H9 (cell line): ENCODE data around the gene IMMP2L. TPM values are rescaled to one million over a fixed set of nuclear protein-coding genes. Genes with fewer than 3 reads are reported as not detected.

ENCODE experiments used
- DNase-seq: peaks from one replicate; pipeline ENCODE4 v3.0.0-alpha.2; 2017
- H2AFZ ChIP-seq: one replicate; pipeline ENCODE4 v1.6.1; 2013; ENCODE audit warnings: mild to moderate bottlenecking, low read length, control low read depth, moderate library complexity
- H2AK5ac ChIP-seq: 2 replicates; pipeline ENCODE4 v1.6.1; 2013; ENCODE audit warnings: low read length, control low read depth, mixed read lengths; ENCODE audit not compliant: insufficient read length
- H2BK120ac ChIP-seq: one replicate; pipeline ENCODE4 v1.6.1; 2013; ENCODE audit warnings: low read depth, mild to moderate bottlenecking, low read length, control low read depth, inconsistent platforms; ENCODE audit not compliant: poor library complexity, severe bottlenecking
- H2BK12ac ChIP-seq: 2 replicates; pipeline ENCODE4 v1.6.1; 2013; ENCODE audit warnings: low read length, control low read depth, mixed read lengths, low read depth; ENCODE audit not compliant: insufficient read length
- H2BK15ac ChIP-seq: 2 replicates; pipeline ENCODE4 v1.6.1; 2013; ENCODE audit warnings: low read depth, low read length, control low read depth
- H2BK20ac ChIP-seq: one replicate; pipeline ENCODE4 v1.6.1; 2013; ENCODE audit warnings: low read depth, mild to moderate bottlenecking, low read length, control low read depth, inconsistent platforms; ENCODE audit not compliant: poor library complexity, severe bottlenecking
- H2BK5ac ChIP-seq: 2 replicates; pipeline ENCODE4 v1.6.1; 2013; ENCODE audit warnings: low read length, control low read depth, mixed read lengths; ENCODE audit not compliant: insufficient read length
- H3K14ac ChIP-seq: 2 replicates; pipeline ENCODE4 v1.6.1; 2013; ENCODE audit warnings: low read length, control low read depth; ENCODE audit not compliant: insufficient read depth
- H3K18ac ChIP-seq: 2 replicates; pipeline ENCODE4 v1.6.1; 2013; ENCODE audit warnings: low read depth, mild to moderate bottlenecking, mixed read lengths, low read length, control low read depth; ENCODE audit not compliant: insufficient read length
- H3K23ac ChIP-seq: 2 replicates; pipeline ENCODE4 v1.6.1; 2013; ENCODE audit warnings: low read length, control low read depth, mixed read lengths, low read depth; ENCODE audit not compliant: insufficient read length
- H3K23me2 ChIP-seq: 2 replicates; pipeline ENCODE4 v1.6.1; 2013; ENCODE audit warnings: low read depth, mild to moderate bottlenecking, mixed read lengths, low read length, control low read depth; ENCODE audit not compliant: insufficient read length, poor library complexity, severe bottlenecking
- H3K27ac ChIP-seq: 2 replicates; pipeline ENCODE4 v1.5.1; 2013; ENCODE audit warnings: low read length, control low read depth, mixed read lengths, low read depth; ENCODE audit not compliant: insufficient read length
- H3K27me3 ChIP-seq: 2 replicates; pipeline ENCODE4 v1.6.1; 2013; ENCODE audit warnings: low read length, control low read depth, inconsistent platforms; ENCODE audit not compliant: insufficient read depth
- H3K4ac ChIP-seq: 2 replicates; pipeline ENCODE4 v1.6.1; 2013; ENCODE audit warnings: low read depth, mild to moderate bottlenecking, control low read depth, inconsistent platforms, low read length, moderate library complexity
- H3K4me1 ChIP-seq: 2 replicates; pipeline ENCODE4 v1.6.1; 2013; ENCODE audit warnings: low read length, control low read depth, inconsistent platforms; ENCODE audit not compliant: insufficient read depth
- H3K4me2 ChIP-seq: 2 replicates; pipeline ENCODE4 v1.6.1; 2013; ENCODE audit warnings: low read length, control low read depth, mixed read lengths; ENCODE audit not compliant: insufficient read length, insufficient read depth
- H3K56ac ChIP-seq: 2 replicates; pipeline ENCODE4 v1.6.1; 2013; ENCODE audit warnings: low read depth, mild to moderate bottlenecking, mixed read lengths, low read length, control low read depth; ENCODE audit not compliant: insufficient read length
- H3K79me1 ChIP-seq: 2 replicates; pipeline ENCODE4 v1.6.1; 2013; ENCODE audit warnings: low read depth, mild to moderate bottlenecking, moderate library complexity, low read length, control low read depth, inconsistent platforms; ENCODE audit not compliant: insufficient read depth, poor library complexity, severe bottlenecking
- H3K79me2 ChIP-seq: 2 replicates; pipeline ENCODE4 v1.6.1; 2013; ENCODE audit warnings: low read length, control low read depth, inconsistent platforms; ENCODE audit not compliant: insufficient read depth
- H3K9ac ChIP-seq: 2 replicates; pipeline ENCODE4 v1.6.1; 2013; ENCODE audit warnings: low read length, control low read depth, mixed read lengths; ENCODE audit not compliant: insufficient read length; ENCODE audit errors: extremely low read depth
- H3K9me3 ChIP-seq: one replicate; pipeline ENCODE4 v1.6.1; 2013; ENCODE audit warnings: low read depth, low read length, inconsistent platforms; ENCODE audit not compliant: control insufficient read depth
- H3T11ph ChIP-seq: one replicate; pipeline ENCODE4 v1.6.1; 2013; ENCODE audit warnings: mild to moderate bottlenecking, low read length, control low read depth, inconsistent platforms
- H4K20me1 ChIP-seq: one replicate; pipeline ENCODE4 v1.6.1; 2013; ENCODE audit not compliant: control insufficient read depth, insufficient read length, insufficient read depth
- H4K5ac ChIP-seq: 2 replicates; pipeline ENCODE4 v1.6.1; 2013; ENCODE audit warnings: low read depth, mild to moderate bottlenecking, mixed read lengths, low read length, control low read depth; ENCODE audit not compliant: insufficient read length
- H4K8ac ChIP-seq: replicated peaks from 2 replicates; pipeline ENCODE4 v1.6.1; 2013; ENCODE audit warnings: low read length, control low read depth, mixed read lengths, low read depth; ENCODE audit not compliant: insufficient read length
- H4K91ac ChIP-seq: 2 replicates; pipeline ENCODE4 v1.6.1; 2013; ENCODE audit warnings: low read depth, mild to moderate bottlenecking, moderate library complexity, mixed read lengths, low read length, control low read depth; ENCODE audit not compliant: insufficient read length
- H3K27ac Mint-ChIP-seq, 3 experiments: 2 replicates in 2 of 3; 3 replicates in 1 of 3; pipeline ENCODE4 v1.8.0; 2020 to 2021; ENCODE audit warnings: mixed read lengths in 3 of 3, mild to moderate bottlenecking in 1 of 3, moderate library complexity in 1 of 3
- H3K27me3 Mint-ChIP-seq: 2 replicates; pipeline ENCODE4 v1.8.0; 2021; ENCODE audit warnings: low read depth, mild to moderate bottlenecking, moderate library complexity, mixed read lengths
- H3K36me3 Mint-ChIP-seq, 3 experiments: 2 replicates in 2 of 3; 3 replicates in 1 of 3; pipeline ENCODE4 v1.8.0; 2020 to 2021; ENCODE audit warnings: low read depth in 3 of 3, mixed read lengths in 3 of 3; ENCODE audit not compliant: insufficient read depth in 1 of 3
- H3K4me1 Mint-ChIP-seq, 2 experiments: 2 replicates each; pipeline ENCODE4 v1.8.0; 2020; ENCODE audit warnings: mixed read lengths in 2 of 2
- H3K4me3 Mint-ChIP-seq, 2 experiments: 2 replicates in 1 of 2; 3 replicates in 1 of 2; pipeline ENCODE4 v1.8.0; 2020 to 2021; ENCODE audit warnings: mild to moderate bottlenecking in 2 of 2, mixed read lengths in 2 of 2, moderate library complexity in 1 of 2
- H3K9me3 Mint-ChIP-seq, 2 experiments: 2 replicates in 1 of 2; 3 replicates in 1 of 2; pipeline ENCODE4 v1.8.0; 2020; ENCODE audit warnings: mild to moderate bottlenecking in 2 of 2, mixed read lengths in 2 of 2, moderate library complexity in 1 of 2
- WGBS: extraction: QIAGEN DNeasy Blood & Tissue Kit; methylation state at CpG from one replicate; pipeline ENCODE4 v1.1.7; 2013; ENCODE audit warnings: missing lambda C conversion rate, low lambda C conversion rate, mixed read lengths; ENCODE audit not compliant: insufficient read length; ENCODE audit errors: extremely low coverage; 5-methylcytosine and 5-hydroxymethylcytosine counted together
- total RNA-seq: library from RNA; stranded (reverse); gene quantifications from 2 replicates; pipeline ENCODE4 v1.2.1, GENCODE V29; 2021
- TF ChIP-seq, protein P1 (sequence below): fragments of 200-600 bp; sonication (generic); conservative IDR thresholded peaks from 3 replicates; pipeline ENCODE4 v1.8.0; 2021; ENCODE audit warnings: antibody characterized with exemption, mild to moderate bottlenecking

IMMP2L gene
- total RNA-seq, 1 experiment from 2014 or later: 14.7 TPM

DNA sequence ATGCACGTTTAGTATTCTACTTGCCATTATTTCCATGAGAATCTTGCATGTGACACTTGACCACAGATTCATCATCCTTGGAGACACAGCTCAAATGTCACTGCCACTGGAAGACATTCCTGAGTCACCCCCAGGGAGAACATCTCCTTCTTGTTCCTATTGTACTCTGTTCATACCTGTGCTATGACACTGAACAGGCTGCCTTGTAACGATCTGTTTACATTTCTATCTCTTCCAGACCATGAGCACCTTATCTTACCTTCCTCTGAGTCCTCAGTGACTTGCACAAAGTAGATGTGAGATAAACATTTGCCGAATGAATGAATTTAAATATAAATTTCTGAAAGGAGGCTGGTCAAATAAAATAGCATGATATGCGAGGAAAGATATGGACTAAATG, 803.2 kb downstream of the IMMP2L start:
- Histone ChIP-seq H2AFZ (no peak overlapping the region), H2BK5ac (no peak overlapping the region), H4K8ac (no peak overlapping the region), H3K14ac (no peak overlapping the region), H4K20me1 (no peaks in the 10 kb centered on the region), H3K56ac (no peak overlapping the region), H3K4ac (no peak overlapping the region), H3K27ac (no peak overlapping the region), H3K23me2 (no peaks in the 10 kb centered on the region), H3T11ph (no peak overlapping the region), H2BK20ac (no peak overlapping the region), H3K79me2 (no peaks in the 10 kb centered on the region), H3K4me2 (no peak overlapping the region), H2BK120ac (no peak overlapping the region), H2BK12ac (no peak overlapping the region), H4K5ac (no peak overlapping the region), H3K4me1 (no peaks in the 10 kb centered on the region), H3K79me1 (no peaks in the 10 kb centered on the region), H4K91ac (no peak overlapping the region), H3K9me3 (no peaks in the 10 kb centered on the region), H3K9ac (no peak overlapping the region), H3K27me3 (no peaks in the 10 kb centered on the region), H3K18ac (no peak overlapping the region), H2AK5ac (no peak overlapping the region), H3K23ac (no peak overlapping the region), H2BK15ac (no peak overlapping the region)
- Mint-ChIP-seq H3K4me3 (no peak overlapping the region), H3K36me3 (no peaks in the 10 kb centered on the region), H3K4me1 (peaks cover 3 to 8% of the 10 kb centered on the region in 2 experiments; a peak in 3 of 4 replicates), H3K9me3 (no peaks in the 10 kb centered on the region), H3K27ac (no peak overlapping the region), H3K27me3 (no peaks in the 10 kb centered on the region; the same call in 1 of the 2 replicates)
- DNase-seq: no peak
- TF ChIP-seq, protein P1, sequence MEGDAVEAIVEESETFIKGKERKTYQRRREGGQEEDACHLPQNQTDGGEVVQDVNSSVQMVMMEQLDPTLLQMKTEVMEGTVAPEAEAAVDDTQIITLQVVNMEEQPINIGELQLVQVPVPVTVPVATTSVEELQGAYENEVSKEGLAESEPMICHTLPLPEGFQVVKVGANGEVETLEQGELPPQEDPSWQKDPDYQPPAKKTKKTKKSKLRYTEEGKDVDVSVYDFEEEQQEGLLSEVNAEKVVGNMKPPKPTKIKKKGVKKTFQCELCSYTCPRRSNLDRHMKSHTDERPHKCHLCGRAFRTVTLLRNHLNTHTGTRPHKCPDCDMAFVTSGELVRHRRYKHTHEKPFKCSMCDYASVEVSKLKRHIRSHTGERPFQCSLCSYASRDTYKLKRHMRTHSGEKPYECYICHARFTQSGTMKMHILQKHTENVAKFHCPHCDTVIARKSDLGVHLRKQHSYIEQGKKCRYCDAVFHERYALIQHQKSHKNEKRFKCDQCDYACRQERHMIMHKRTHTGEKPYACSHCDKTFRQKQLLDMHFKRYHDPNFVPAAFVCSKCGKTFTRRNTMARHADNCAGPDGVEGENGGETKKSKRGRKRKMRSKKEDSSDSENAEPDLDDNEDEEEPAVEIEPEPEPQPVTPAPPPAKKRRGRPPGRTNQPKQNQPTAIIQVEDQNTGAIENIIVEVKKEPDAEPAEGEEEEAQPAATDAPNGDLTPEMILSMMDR: no peak
- WGBS: no CpG with 5 or more reads among the region's 4 CpGs
